Caki2 (cell line): ENCODE measurements around the gene LRRN4CL. TPM values are rescaled to one million over a fixed set of nuclear protein-coding genes. Genes with fewer than 3 reads are reported as not detected.
"Not testable (repeated sequence)": the region's sequence is repeated elsewhere in the genome, so short reads cannot be mapped to it uniquely, and the experiment has no call there.

Source experiments
- DNase-seq: peaks from one replicate; pipeline ENCODE4 v3.0.0-alpha.2; 2015; ENCODE audit warnings: low read depth
- in situ Hi-C: cut with HindIII; loops from 2 replicates; pipeline ENCODE4 v1.10.0; 2016; ENCODE audit warnings: low sequenced_read_pairs, low pct_unique_long_range_greater_than_20kb, mixed read lengths
- total RNA-seq: library from RNA; depleted of rRNA; stranded (reverse); fragments of >200 nt; shearing (Covaris generic); gene quantifications from 2 replicates; pipeline ENCODE4 v1.2.3, GENCODE V29; 2014; ENCODE audit warnings: low replicate concordance

Gene LRRN4CL
- total RNA-seq, 1 experiment from 2014 or later: not detected

GRCh38 chr11:62680825-62681240 lies 8.5 kb downstream of the LRRN4CL start:
- in situ Hi-C loops: no loop called here
- DNase-seq: peak; percentile 60

DNA sequence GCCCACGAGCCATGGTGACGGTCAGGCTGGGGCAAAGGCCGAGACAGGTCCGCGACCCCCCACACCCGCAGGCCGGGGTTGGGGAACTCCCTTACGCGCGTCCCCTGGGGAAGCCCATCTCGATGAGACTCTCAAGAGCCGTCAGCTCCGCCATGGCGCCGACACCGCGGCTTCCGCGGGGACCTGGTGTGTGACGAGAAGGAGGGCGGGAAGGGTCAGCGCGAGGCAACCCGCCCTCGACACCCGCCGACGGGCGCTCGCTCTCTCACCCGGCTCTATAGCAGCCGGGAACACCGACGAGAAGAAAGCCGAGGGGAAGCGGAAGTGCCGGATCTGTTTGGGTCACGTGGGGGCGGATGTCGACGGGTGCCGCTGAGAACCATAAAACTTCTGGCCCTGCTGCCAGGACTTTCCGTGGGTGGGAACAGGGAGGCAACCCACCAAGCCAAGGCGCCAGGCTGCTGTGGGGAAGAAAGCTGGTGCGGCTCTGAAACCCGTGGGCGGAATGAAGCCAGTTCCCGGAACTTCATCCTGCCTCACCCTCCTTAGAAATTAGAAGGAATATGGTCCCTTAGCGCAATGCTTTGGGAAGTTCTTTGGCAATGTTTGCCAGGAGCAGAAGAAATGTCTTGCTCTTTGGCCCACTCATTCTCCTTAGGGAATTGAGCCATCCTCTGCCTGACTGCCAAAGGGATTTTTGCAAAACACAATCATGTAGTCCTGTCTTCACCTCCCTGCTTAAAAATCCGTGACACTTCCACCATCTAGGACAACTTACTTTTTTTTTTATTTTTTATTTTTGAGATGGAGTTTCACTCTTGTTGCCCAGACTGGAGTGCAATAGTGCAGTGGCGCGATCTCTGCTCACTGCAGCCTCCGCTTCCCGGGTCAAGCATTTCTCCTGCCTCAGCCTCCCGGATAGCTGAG lies 10.3 kb downstream of the LRRN4CL start, which contains the start of gene UBXN1:
TSS of gene UBXN1 (minus strand) at position 304 of the 927 bp plus-strand sequence. CDS start at position 154, 150 bp downstream.
- peak; percentile 74 for DNase-seq
- in situ Hi-C loops: no loop called here

GRCh38 chr11:62678433-62678769 lies 10.9 kb downstream of the LRRN4CL start:
- no peak for DNase-seq
- in situ Hi-C loops: no loop called here

GRCh38 chr11:62677714-62678113 lies 11.6 kb downstream of the LRRN4CL start:
- in situ Hi-C loops: no loop called here
- DNase-seq: no peak

- peak; percentile 28 for DNase-seq
- in situ Hi-C loops: no loop called here
Measured at GRCh38 chr11:62677156-62677555, 12.2 kb downstream of the LRRN4CL start.

DNA sequence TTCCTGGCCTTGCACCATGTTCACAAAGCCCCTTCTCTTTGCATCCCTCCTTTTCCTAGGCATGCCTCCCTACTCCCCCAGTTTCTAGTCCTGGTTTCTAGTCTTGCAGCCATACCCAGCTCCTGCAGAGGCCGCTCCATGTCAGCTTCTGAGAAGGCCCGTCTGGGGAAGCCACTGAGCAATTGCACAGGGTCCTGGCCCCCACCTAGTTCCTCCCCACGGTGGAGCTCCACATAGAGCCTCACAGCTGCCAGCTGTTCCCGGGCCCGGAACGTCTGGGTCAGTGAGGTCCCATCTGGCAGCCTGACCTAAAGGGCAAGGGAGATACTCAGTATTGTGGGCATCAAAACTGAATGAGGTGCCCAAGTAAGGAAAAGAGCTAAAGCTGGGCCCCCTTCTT lies 12.6 kb downstream of the LRRN4CL start:
- in situ Hi-C loops: no loop called here
- no peak for DNase-seq

DNA sequence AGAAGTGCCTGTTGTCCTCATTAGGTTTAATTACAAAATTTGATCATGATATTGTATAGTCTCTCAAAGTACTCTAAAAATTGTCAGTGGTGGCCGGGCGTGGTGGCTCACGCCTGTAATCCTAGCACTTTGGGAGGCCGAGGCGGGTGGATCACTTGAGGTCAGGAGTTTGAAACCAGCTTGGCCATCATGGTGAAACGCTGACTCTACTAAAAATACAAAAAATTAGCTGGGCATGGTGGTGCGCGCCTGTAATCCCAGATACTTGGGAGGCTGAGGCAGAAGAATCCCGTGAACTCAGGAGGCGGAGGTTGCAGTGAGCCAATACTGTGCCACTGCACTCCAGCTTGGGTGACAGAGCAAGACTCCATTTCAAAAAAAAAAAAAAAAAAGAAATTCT lies 13.9 kb downstream of the LRRN4CL start:
- DNase-seq, in situ Hi-C loops: not testable (repeated sequence)

- no peak for DNase-seq
- in situ Hi-C loops: no loop called here
Measured at GRCh38 chr11:62673196-62673525, 16.2 kb downstream of the LRRN4CL start.

GRCh38 chr11:62671608-62672389 lies 17.5 kb downstream of the LRRN4CL start, which contains the start of the genes LBHD1 and UQCC3:
LBHD1 (minus strand) TSS chr11:62672267; CDS start chr11:62670031, 2,236 bp downstream.
UQCC3 (plus strand) TSS chr11:62671673; CDS start chr11:62671746, 73 bp downstream.
- in situ Hi-C loops: no loop called here
- peak; percentile 80 for DNase-seq

GRCh38 chr11:62671236-62671607 lies 18.1 kb downstream of the LRRN4CL start:
- in situ Hi-C loops: no loop called here
- no peak for DNase-seq

GRCh38 chr11:62669420-62670161 lies 19.7 kb downstream of the LRRN4CL start:
- peak; percentile 14 for DNase-seq

DNA sequence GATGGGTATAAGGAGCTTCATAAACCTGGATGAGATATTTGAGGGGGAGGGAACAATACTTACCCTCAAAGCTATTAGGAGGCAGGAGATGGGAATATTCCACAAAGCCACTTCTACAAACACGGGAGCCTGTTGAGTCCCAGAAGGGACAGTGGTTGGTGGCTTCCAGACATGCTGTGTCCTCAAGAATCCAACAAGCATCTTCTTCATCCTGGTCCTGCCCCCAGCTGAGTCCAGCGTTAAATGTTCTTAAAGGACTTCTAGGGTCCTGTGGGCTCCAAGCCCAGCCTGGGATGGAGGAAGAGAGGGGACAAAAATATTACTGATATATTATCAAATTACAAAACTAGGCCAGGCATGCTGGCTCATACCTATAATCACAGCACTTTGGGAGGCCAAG lies 21.9 kb downstream of the LRRN4CL start:
- no peak for DNase-seq
- in situ Hi-C loops: no loop called here

More at GRCh38 chr11:62669420-62670161, 19.7 kb downstream of the LRRN4CL start:
- in situ Hi-C loops: no loop called here

DNA sequence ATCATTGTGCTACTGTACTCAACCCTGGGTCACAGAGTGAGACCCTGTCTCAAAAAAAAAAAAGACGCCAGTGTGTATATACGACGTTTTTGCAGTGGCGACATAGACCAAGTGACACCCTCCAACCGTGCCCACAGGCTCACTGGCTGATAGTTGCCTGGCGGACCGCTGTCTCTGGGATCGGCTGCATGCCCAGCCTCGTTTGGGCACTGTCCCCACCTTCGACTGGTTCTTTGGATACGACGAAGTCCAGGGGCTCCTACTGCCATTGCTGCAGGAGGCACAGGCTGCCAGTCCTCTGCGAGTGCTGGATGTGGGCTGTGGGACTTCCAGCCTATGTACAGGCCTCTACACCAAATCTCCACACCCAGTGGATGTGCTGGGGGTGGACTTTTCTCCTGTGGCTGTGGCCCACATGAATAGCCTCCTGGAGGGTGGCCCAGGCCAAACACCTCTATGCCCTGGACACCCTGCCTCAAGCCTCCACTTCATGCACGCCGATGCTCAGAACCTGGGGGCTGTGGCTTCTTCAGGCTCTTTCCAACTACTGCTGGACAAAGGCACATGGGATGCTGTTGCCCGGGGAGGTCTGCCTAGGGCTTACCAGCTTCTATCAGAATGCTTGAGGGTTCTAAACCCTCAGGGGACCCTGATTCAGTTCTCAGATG lies 22.9 kb downstream of the LRRN4CL start:
- in situ Hi-C loops: no loop called here
- no peak for DNase-seq

DNA sequence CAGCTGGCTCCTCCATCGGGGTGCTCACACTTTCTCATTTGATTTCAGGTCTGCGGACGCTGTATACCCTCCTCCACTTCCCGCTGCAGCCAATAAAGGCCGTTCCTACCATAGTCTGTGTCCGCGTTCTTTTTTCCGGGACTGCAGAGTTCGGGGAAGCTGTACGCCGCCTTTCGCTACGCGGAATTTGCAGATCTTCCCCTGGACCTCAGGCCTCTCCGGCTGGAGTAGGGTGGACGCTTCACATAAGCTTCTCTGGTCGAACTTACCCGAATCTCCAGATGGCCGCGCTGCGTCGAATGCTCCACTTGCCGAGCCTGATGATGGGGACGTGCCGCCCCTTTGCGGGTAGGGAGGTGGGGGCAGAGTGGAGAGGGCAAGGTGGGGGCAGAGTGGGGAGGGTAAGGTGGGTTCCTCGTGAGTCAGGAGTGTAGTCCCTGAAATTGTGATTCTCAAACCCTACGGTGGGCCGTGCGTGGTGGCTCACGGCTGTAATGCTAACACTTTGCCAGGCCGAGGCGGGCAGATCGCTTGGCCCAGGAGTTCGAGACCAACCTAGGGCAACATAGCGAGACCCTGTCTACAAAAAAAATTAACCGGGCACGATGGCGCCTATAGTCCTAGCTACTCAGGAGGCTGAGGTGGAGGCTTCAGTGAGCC lies 23.6 kb downstream of the LRRN4CL start:
- no peak for DNase-seq
- in situ Hi-C loops: no loop called here

DNA sequence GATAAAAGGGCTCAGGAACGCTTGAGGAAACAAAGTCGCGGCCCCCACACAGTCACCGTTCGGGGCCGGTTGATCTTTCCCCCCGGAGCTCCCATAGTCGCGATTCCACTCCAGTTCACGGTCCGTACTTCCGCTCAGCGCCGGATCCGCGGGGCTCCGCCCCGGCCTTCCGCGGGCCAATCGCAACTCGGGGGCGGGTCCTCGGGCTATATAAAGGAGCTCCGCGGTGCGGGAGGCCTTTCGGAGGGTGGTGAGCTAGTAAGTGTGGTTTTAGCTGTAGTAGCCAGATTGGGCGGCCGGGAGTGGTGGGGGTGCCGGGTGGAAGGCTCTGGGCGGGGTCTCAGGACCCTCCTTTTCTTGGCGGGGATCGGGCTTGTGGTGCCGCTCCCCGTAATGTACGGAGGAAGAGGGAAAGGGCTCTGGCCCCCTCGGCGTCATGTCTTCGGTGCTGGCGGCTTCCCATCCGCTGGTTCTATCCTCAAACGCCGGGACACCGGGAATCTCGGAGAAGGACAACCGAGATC lies 24.2 kb downstream of the LRRN4CL start, which contains the start of the genes C11orf98 and CSKMT:
TSS of gene C11orf98 (minus strand) at position 136 of the 524 bp plus-strand sequence. CDS start at position 95, 41 bp downstream.
TSS of gene CSKMT (plus strand) at position 238 of the 524 bp plus-strand sequence. CDS start 568 bp downstream, outside the sequence.
- in situ Hi-C loops: no loop called here
- peak; percentile 87 for DNase-seq

- in situ Hi-C loops: no loop called here
- DNase-seq: no peak
Measured at GRCh38 chr11:62664405-62665074, 24.8 kb downstream of the LRRN4CL start.
